ENCODE data around the gene DNAJB6.

DNAJB6 gene

GRCh38 chr7:157361537-157361936 is 24.7 kb downstream of the DNAJB6 start:
- peaks cover 4% of the 10 kb centered on the region for H3K9me3 ChIP-seq (ENCODE audit: low read length)

GRCh38 chr7:157362729-157363128 is 25.9 kb downstream of the DNAJB6 start:
- H3K4me3 ChIP-seq (ENCODE audit: low read length), result no peak overlapping the region
- H3K4me1 ChIP-seq (ENCODE audit: insufficient read depth, low read length), result no peaks in the 10 kb centered on the region
- H3K9me3 ChIP-seq (ENCODE audit: low read length), result peaks cover 7% of the 10 kb centered on the region
- H3K27me3 ChIP-seq (ENCODE audit: insufficient read depth, low read length), result no peaks in the 10 kb centered on the region
- H3K36me3 ChIP-seq (ENCODE audit: insufficient read depth, low read length), result peaks cover 80% of the 10 kb centered on the region
- H2AFZ ChIP-seq (ENCODE audit: low read depth, low read length), result no peak overlapping the region

More at GRCh38 chr7:157361537-157361936, 24.7 kb downstream of the DNAJB6 start:
- Histone ChIP-seq H3K4me3 (ENCODE audit: low read length) (no peak overlapping the region), H3K27me3 (ENCODE audit: insufficient read depth, low read length) (no peaks in the 10 kb centered on the region), H3K4me1 (ENCODE audit: insufficient read depth, low read length) (no peaks in the 10 kb centered on the region), H2AFZ (ENCODE audit: low read depth, low read length) (no peak overlapping the region), H3K36me3 (ENCODE audit: insufficient read depth, low read length) (peaks cover 69% of the 10 kb centered on the region)

- Histone ChIP-seq H3K9me3 (ENCODE audit: low read length) (peaks cover 7% of the 10 kb centered on the region), H3K4me3 (ENCODE audit: low read length) (no peak overlapping the region), H3K27me3 (ENCODE audit: insufficient read depth, low read length) (no peaks in the 10 kb centered on the region), H2AFZ (ENCODE audit: low read depth, low read length) (no peak overlapping the region), H3K36me3 (ENCODE audit: insufficient read depth, low read length) (peaks cover 80% of the 10 kb centered on the region), H3K4me1 (ENCODE audit: insufficient read depth, low read length) (no peaks in the 10 kb centered on the region)
These were observed 29.9 kb downstream of the DNAJB6 start for GRCh38 chr7:157366722-157367121.

GRCh38 chr7:157368955-157369354 is 32.2 kb downstream of the DNAJB6 start:
- no peaks in the 10 kb centered on the region for H3K4me1 ChIP-seq (ENCODE audit: insufficient read depth, low read length)
- H3K27me3 ChIP-seq (ENCODE audit: insufficient read depth, low read length), result no peaks in the 10 kb centered on the region
- H3K4me3 ChIP-seq (ENCODE audit: low read length), result no peak overlapping the region
- H3K36me3 ChIP-seq (ENCODE audit: insufficient read depth, low read length), result peaks cover 79% of the 10 kb centered on the region
- H3K9me3 ChIP-seq (ENCODE audit: low read length), result peaks cover 7% of the 10 kb centered on the region
- no peak overlapping the region for H2AFZ ChIP-seq (ENCODE audit: low read depth, low read length)

GRCh38 chr7:157370742-157371141 is 33.9 kb downstream of the DNAJB6 start:
- H3K4me3 ChIP-seq (ENCODE audit: low read length), result no peak overlapping the region
- peaks cover 5% of the 10 kb centered on the region for H3K4me1 ChIP-seq (ENCODE audit: insufficient read depth, low read length)
- H3K36me3 ChIP-seq (ENCODE audit: insufficient read depth, low read length), result peaks cover 63% of the 10 kb centered on the region

GRCh38 chr7:157371296-157371695 is 34.5 kb downstream of the DNAJB6 start:
- Histone ChIP-seq H3K36me3 (ENCODE audit: insufficient read depth, low read length) (peaks cover 64% of the 10 kb centered on the region), H3K4me1 (ENCODE audit: insufficient read depth, low read length) (peaks cover 8% of the 10 kb centered on the region), H3K9me3 (ENCODE audit: low read length) (peaks cover 6% of the 10 kb centered on the region), H2AFZ (ENCODE audit: low read depth, low read length) (no peak overlapping the region), H3K4me3 (ENCODE audit: low read length) (no peak overlapping the region), H3K27me3 (ENCODE audit: insufficient read depth, low read length) (no peaks in the 10 kb centered on the region)

More at GRCh38 chr7:157370742-157371141, 33.9 kb downstream of the DNAJB6 start:
- Histone ChIP-seq H3K9me3 (ENCODE audit: low read length) (peaks cover 6% of the 10 kb centered on the region), H3K27me3 (ENCODE audit: insufficient read depth, low read length) (no peaks in the 10 kb centered on the region), H2AFZ (ENCODE audit: low read depth, low read length) (no peak overlapping the region)

- Histone ChIP-seq H3K4me3 (ENCODE audit: low read length) (no peak overlapping the region), H3K27me3 (ENCODE audit: insufficient read depth, low read length) (no peaks in the 10 kb centered on the region), H3K36me3 (ENCODE audit: insufficient read depth, low read length) (peaks cover 53% of the 10 kb centered on the region), H2AFZ (ENCODE audit: low read depth, low read length) (no peak overlapping the region), H3K4me1 (ENCODE audit: insufficient read depth, low read length) (peaks cover 8% of the 10 kb centered on the region), H3K9me3 (ENCODE audit: low read length) (no peaks in the 10 kb centered on the region)
These were observed 35.8 kb downstream of the DNAJB6 start for GRCh38 chr7:157372300-157373232.

- Histone ChIP-seq H3K9me3 (ENCODE audit: low read length) (no peaks in the 10 kb centered on the region), H3K27me3 (ENCODE audit: insufficient read depth, low read length) (no peaks in the 10 kb centered on the region), H2AFZ (ENCODE audit: low read depth, low read length) (no peak overlapping the region), H3K4me3 (ENCODE audit: low read length) (no peak overlapping the region), H3K4me1 (ENCODE audit: insufficient read depth, low read length) (peaks cover 8% of the 10 kb centered on the region), H3K36me3 (ENCODE audit: insufficient read depth, low read length) (peaks cover 52% of the 10 kb centered on the region)
These were observed 36.7 kb downstream of the DNAJB6 start for GRCh38 chr7:157373493-157373892.

- Histone ChIP-seq H3K4me1 (ENCODE audit: insufficient read depth, low read length) (peaks cover 8% of the 10 kb centered on the region), H2AFZ (ENCODE audit: low read depth, low read length) (no peak overlapping the region), H3K4me3 (ENCODE audit: low read length) (no peak overlapping the region), H3K36me3 (ENCODE audit: insufficient read depth, low read length) (peaks cover 42% of the 10 kb centered on the region), H3K9me3 (ENCODE audit: low read length) (no peaks in the 10 kb centered on the region), H3K27me3 (ENCODE audit: insufficient read depth, low read length) (no peaks in the 10 kb centered on the region)
These were observed 38.6 kb downstream of the DNAJB6 start for GRCh38 chr7:157375410-157375809.

- Histone ChIP-seq H3K36me3 (ENCODE audit: insufficient read depth, low read length) (peaks cover 38% of the 10 kb centered on the region), H3K4me1 (ENCODE audit: insufficient read depth, low read length) (peaks cover 8% of the 10 kb centered on the region), H3K9me3 (ENCODE audit: low read length) (no peaks in the 10 kb centered on the region), H3K27me3 (ENCODE audit: insufficient read depth, low read length) (no peaks in the 10 kb centered on the region), H3K4me3 (ENCODE audit: low read length) (no peak overlapping the region), H2AFZ (ENCODE audit: low read depth, low read length) (no peak overlapping the region)
These were observed 40.8 kb downstream of the DNAJB6 start for GRCh38 chr7:157377436-157378124.

GRCh38 chr7:157378390-157378789 is 41.6 kb downstream of the DNAJB6 start:
- H3K9me3 ChIP-seq (ENCODE audit: low read length), result no peaks in the 10 kb centered on the region
- H3K27me3 ChIP-seq (ENCODE audit: insufficient read depth, low read length), result no peaks in the 10 kb centered on the region
- peaks cover 8% of the 10 kb centered on the region for H3K4me1 ChIP-seq (ENCODE audit: insufficient read depth, low read length)
- H3K4me3 ChIP-seq (ENCODE audit: low read length), result no peak overlapping the region
- peaks cover 39% of the 10 kb centered on the region for H3K36me3 ChIP-seq (ENCODE audit: insufficient read depth, low read length)
- H2AFZ ChIP-seq (ENCODE audit: low read depth, low read length), result no peak overlapping the region

- Histone ChIP-seq H3K9me3 (ENCODE audit: low read length) (no peaks in the 10 kb centered on the region), H3K4me1 (ENCODE audit: insufficient read depth, low read length) (peaks cover 8% of the 10 kb centered on the region), H2AFZ (ENCODE audit: low read depth, low read length) (no peak overlapping the region), H3K27me3 (ENCODE audit: insufficient read depth, low read length) (no peaks in the 10 kb centered on the region), H3K36me3 (ENCODE audit: insufficient read depth, low read length) (peaks cover 46% of the 10 kb centered on the region), H3K4me3 (ENCODE audit: low read length) (no peak overlapping the region)
These were observed 42.7 kb downstream of the DNAJB6 start for GRCh38 chr7:157379493-157379892.

GRCh38 chr7:157380416-157380815 is 43.6 kb downstream of the DNAJB6 start:
- Histone ChIP-seq H3K27me3 (ENCODE audit: insufficient read depth, low read length) (no peaks in the 10 kb centered on the region), H3K9me3 (ENCODE audit: low read length) (no peaks in the 10 kb centered on the region), H3K36me3 (ENCODE audit: insufficient read depth, low read length) (peaks cover 54% of the 10 kb centered on the region), H3K4me1 (ENCODE audit: insufficient read depth, low read length) (peaks cover 7% of the 10 kb centered on the region), H3K4me3 (ENCODE audit: low read length) (no peak overlapping the region), H2AFZ (ENCODE audit: low read depth, low read length) (no peak overlapping the region)

Measured in neuron (in vitro differentiated cells).